GM13976 (cell line): Measurements from ENCODE around the gene KRTAP2-3.
"Not testable (repeated sequence)": the region's sequence is repeated elsewhere in the genome, so short reads cannot be mapped to it uniquely, and the experiment has no call there.

Experiments used
- DNase-seq: peaks from one replicate; pipeline ENCODE4 v3.0.0; 2012; ENCODE audit warnings: low spot score
- in situ Hi-C: fragments of 300-500 bp; cut with MboI; formaldehyde crosslinking; loops from one replicate; pipeline ENCODE4 v1.12.0; 2022; ENCODE audit warnings: low sequenced_read_pairs, mixed read lengths, inconsistent platforms; ENCODE audit not compliant: unreplicated experiment
- TF ChIP-seq, protein P1 (sequence below): IDR thresholded peaks from 2 replicates; pipeline ENCODE4 v1.5.1; 2012; ENCODE audit warnings: borderline replicate concordance, mild to moderate bottlenecking; ENCODE audit not compliant: insufficient read depth; ENCODE audit errors: extremely low read depth, missing control alignments, control extremely low read depth

Gene KRTAP2-3

DNA sequence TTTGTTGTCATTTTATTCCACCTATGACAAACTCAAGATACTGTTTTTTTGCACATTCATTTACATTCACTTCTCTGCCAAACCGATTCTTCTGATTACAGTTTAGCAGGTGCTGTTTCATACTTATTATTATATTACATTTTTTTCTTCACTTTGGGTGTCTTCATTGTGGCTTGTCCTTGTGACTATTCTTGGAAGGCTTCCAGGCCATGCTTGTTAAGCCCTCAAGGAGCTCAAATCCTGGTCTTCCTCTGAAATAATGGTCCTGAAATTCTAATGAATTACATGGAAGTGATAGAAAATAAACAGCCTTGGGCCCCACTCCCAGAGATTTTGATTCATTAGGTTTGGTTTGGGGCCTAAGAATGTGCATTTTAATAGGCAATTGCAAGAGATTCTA is 4.4 kb upstream of the KRTAP2-3 start:
- in situ Hi-C loops = no loop called here
- DNase-seq = no peak
- TF ChIP-seq, protein P1, sequence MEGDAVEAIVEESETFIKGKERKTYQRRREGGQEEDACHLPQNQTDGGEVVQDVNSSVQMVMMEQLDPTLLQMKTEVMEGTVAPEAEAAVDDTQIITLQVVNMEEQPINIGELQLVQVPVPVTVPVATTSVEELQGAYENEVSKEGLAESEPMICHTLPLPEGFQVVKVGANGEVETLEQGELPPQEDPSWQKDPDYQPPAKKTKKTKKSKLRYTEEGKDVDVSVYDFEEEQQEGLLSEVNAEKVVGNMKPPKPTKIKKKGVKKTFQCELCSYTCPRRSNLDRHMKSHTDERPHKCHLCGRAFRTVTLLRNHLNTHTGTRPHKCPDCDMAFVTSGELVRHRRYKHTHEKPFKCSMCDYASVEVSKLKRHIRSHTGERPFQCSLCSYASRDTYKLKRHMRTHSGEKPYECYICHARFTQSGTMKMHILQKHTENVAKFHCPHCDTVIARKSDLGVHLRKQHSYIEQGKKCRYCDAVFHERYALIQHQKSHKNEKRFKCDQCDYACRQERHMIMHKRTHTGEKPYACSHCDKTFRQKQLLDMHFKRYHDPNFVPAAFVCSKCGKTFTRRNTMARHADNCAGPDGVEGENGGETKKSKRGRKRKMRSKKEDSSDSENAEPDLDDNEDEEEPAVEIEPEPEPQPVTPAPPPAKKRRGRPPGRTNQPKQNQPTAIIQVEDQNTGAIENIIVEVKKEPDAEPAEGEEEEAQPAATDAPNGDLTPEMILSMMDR = no peak

DNA sequence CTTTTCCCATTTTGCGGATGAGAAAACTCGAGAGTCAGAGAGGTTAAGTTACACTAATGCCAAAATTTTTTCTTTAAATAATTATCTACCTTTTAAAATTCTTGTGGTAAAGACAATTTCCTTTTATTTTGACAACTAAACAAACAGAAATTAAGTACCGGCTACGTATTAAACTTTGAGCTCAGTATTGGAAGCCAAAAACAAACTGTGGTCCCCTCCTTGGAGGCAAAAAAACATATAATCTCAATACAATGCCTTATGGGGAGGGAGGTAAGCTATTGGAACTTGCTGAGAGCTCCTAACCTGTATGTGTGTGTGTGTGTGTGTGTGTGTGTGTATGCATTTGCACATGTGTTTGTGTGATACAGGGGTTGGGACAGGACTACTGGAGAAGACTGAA is 3.5 kb upstream of the KRTAP2-3 start:
- DNase-seq = no peak
- in situ Hi-C loops = no loop called here
- TF ChIP-seq, protein P1 = no peak

DNA sequence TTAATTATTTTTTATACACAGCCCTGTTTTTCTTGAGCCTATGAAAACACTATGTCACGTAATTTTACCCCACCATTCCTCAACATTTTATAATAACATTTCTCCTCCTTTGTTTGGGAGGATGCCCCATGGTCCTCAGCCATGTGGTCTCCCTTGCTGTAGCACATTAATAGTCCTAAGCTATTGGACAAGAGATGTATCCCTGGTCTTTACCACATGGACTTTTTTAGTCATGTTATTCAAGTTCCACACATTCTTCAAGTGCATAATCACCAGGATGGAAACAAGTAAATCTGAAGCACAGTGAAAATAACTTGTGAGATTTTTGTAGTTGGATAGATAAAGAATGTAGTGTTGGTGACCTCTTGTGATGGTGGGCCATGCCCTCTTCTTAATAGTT is 2.0 kb upstream of the KRTAP2-3 start:
- in situ Hi-C loops = no loop called here
- DNase-seq = no peak
- TF ChIP-seq, protein P1 = no peak

DNA sequence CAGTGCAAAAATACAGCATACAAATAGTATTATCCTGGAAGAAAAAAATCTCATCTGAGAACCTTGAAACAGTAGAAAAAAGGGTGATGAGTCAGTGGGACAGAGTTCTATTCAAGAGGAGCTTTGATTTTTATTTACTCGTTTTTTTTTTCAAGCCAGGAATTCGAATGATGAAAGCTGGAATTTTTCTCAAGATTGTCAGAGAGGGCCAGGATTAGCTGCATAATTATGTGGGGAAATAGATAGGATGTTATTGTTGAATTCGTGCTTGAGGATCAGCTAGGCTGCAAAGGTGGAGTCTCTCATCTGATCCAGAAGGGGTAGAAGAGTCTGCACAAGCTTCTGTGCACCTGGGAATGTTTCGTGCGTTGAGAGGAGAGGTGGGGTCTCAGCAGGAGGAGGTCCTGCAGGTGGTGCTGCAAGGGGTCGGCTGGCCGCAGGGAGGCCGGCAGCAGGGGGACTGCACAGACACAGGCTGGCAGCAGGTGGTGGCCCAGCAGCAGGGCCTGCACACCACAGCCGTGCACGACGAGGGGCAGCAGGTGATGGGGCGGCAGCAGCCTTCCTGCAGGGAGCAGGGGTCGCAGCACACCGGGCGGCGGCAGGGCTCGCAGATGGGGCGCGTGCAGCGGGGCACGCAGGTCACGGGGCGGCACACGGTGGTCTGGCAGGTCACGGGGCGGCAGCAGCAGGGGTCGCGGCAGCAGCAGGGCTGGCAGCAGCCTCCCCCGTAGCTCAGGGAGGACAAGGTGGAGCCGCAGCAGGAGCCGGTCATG is 450 bp downstream of the KRTAP2-3 start:
- in situ Hi-C loops, DNase-seq: not testable (repeated sequence)

DNA sequence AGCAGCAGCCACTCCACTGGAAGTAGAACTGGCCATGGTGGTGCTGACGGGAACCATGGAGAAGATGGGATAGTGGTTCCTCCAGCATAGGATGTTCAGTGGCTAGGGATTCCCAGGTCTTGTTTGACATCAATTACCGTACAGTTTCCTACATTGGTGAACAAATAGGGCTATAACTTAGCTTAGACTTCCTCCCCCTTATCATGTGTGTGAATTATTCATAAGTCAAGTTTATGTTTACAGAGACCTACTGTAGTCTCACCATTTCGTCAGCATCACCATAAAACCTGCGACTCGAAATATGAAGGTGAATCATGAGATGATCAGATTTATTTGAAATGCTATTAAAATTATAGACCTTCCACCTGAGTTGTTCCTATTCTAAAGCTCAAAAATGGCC is 1.2 kb downstream of the KRTAP2-3 start:
- in situ Hi-C loops = no loop called here
- DNase-seq = no peak
- TF ChIP-seq, protein P1 = no peak

DNA sequence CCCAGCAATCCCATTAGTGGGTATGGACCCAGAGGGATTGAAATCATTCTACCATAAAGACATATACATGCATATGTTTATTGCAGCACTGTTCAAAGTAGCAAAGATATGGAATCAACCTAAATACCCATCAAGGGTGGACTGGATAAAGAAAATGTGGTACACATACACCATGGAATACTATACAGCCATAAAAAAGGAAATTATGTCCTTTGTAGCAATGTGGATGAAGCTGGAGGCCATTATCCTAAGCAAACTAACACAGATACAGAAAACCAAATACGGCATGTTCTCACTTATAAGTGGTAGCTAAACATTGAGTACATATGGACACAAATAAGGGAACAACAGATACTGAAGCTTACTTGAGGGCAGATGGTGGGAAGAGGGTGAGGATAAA is 2.4 kb downstream of the KRTAP2-3 start:
- TF ChIP-seq, protein P1 = no peak
- DNase-seq = no peak
- in situ Hi-C loops = no loop called here

DNA sequence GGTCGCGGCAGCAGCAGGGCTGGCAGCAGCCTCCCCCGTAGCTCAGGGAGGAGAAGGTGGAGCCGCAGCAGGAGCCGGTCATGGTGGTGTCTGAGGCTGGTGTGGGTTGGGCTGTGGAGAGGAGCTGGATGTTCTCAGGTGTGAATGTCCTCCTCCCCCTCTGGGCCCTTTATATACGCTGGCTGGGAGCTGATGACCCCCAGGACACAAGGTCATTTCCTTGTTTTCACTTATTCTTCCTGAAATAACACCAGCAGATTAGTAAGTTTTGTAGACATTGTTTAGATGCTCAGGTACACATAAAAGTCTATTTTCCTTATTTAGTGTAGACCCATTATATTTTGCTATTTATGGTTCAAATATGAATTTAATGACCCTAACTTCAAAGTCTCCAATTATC is 4.8 kb downstream of the KRTAP2-3 start, which contains the start of gene KRTAP2-2:
Gene KRTAP2-2 (minus strand): TSS at position 101 of the 400 bp plus-strand sequence. CDS start 19 bp downstream, at position 82.
- in situ Hi-C loops, DNase-seq: not testable (repeated sequence)

DNA sequence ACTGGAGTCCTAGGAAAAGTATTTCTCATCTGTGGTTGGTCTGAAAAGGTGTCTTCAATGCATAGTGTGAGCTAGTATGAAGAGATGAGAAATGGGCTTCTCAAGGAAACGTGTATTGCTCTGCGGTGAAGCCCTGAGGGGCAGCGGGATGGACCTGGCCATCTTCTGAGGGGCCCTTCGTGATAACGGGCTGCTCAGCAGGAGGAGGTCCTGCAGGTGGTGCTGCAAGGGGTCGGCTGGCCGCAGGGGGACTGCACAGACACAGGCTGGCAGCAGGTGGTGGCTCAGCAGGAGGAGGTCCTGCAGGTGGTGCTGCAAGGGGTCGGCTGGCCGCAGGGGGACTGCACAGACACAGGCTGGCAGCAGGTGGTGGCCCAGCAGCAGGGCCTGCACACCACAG is 5.4 kb downstream of the KRTAP2-3 start:
- in situ Hi-C loops, DNase-seq: not testable (repeated sequence)
